Measurements from ENCODE around the gene PLCH1. TPM values are rescaled to one million over a fixed set of nuclear protein-coding genes. Genes with fewer than 3 reads are reported as not detected.

Gene PLCH1
- total RNA-seq, 1 experiment from 2014 or later: 1.4 TPM

DNA sequence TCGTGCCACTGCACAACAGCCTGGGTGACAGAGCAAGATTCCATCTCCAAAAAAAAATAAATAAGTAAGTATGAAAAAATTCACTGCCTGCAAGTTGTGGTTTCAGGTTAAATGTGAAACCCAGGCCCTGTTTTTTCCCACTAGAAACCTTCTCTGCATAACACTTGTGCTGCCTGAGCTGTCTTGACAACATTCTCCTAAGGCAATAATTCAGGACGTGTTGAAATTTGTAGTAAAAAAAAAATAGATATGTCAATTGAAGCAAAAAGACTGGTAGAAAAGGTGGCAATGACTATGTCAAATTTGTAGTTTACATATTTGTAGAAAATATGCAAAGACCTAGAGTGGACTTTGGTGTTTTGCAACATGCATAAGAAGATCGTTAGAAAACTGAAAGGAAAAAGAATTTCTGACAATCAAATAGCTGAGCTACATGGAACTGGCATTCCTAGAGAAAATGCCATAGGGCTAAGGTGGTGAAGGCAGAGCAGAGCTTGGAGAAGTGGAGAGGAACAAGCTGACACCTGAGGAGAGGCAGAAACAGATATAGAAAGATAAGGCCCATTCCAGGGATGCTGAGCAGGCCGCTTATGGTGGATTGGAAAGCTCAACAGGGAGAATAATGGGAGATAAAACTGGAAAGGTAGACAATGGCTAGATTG, 150.2 kb downstream of the PLCH1 start:
- H3K4me2 ChIP-seq: no peak overlapping the region
- BruUV-seq (replicated peaks): no TSS peak
- POLR2A ChIA-PET (ENCODE audit: unreplicated experiment): no interaction called here
- no peak overlapping the region for H3K4me3 ChIP-seq
- no peaks in the 10 kb centered on the region for H3F3A ChIP-seq (ENCODE audit: insufficient read depth, low read depth)
- no peaks in the 10 kb centered on the region for H3K9me2 ChIP-seq (ENCODE audit: insufficient read depth)
- no peaks in the 10 kb centered on the region for H3K9me3 ChIP-seq (ENCODE audit: insufficient read depth, low read depth)
- H3K4me1 ChIP-seq (replicated peaks; ENCODE audit: insufficient read depth): no peaks in the 10 kb centered on the region
- H4K20me1 ChIP-seq (ENCODE audit: insufficient read depth): no peaks in the 10 kb centered on the region
- no peaks in the 10 kb centered on the region for H3K36me3 ChIP-seq (ENCODE audit: low read depth)
- TF ChIP-seq, protein P1, sequence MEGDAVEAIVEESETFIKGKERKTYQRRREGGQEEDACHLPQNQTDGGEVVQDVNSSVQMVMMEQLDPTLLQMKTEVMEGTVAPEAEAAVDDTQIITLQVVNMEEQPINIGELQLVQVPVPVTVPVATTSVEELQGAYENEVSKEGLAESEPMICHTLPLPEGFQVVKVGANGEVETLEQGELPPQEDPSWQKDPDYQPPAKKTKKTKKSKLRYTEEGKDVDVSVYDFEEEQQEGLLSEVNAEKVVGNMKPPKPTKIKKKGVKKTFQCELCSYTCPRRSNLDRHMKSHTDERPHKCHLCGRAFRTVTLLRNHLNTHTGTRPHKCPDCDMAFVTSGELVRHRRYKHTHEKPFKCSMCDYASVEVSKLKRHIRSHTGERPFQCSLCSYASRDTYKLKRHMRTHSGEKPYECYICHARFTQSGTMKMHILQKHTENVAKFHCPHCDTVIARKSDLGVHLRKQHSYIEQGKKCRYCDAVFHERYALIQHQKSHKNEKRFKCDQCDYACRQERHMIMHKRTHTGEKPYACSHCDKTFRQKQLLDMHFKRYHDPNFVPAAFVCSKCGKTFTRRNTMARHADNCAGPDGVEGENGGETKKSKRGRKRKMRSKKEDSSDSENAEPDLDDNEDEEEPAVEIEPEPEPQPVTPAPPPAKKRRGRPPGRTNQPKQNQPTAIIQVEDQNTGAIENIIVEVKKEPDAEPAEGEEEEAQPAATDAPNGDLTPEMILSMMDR (conservative IDR thresholded peaks at IDR 0.05): no peak
- no peak for TF ChIP-seq EZH2 (IDR thresholded peaks at IDR 0.05; ENCODE audit: low read depth)
- DNase-seq: no peak
- no peak overlapping the region for H3K27ac ChIP-seq
- H3K27me3 ChIP-seq (ENCODE audit: insufficient read depth, low read depth): no peaks in the 10 kb centered on the region
- no peak overlapping the region for H2AFZ ChIP-seq
- intact Hi-C loops (cut with micrococcal nuclease; ENCODE audit: unreplicated experiment): no loop called here
- CTCF ChIA-PET: no interaction called here
- H3K79me2 ChIP-seq (ENCODE audit: low read depth): no peaks in the 10 kb centered on the region

DNA sequence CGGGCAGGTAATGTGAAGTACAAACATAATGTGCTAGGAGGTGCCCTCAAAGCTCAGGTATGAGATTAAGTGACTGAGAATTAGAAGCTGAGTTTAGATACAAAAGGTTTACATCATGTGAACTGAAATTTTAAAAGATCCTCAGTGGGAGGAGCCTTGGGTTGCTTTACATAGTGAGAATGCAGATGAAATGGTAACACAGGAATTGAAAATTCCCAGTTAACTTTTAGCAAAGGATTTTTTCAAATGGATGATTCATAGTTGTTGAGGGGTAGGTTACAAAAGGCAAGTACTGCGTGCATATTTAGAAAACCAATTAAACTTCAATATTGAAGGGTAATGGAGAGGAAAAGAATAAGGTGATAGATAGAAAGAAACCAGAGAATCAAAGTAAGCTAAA, 157.3 kb downstream of the PLCH1 start:
- H3K9me2 ChIP-seq (ENCODE audit: insufficient read depth): no peaks in the 10 kb centered on the region
- no peak overlapping the region for H3K27ac ChIP-seq
- no peak overlapping the region for H3K4me3 ChIP-seq
- no peak for DNase-seq
- H2AFZ ChIP-seq: no peak overlapping the region
- H4K20me1 ChIP-seq (ENCODE audit: insufficient read depth): no peaks in the 10 kb centered on the region
- H3K4me1 ChIP-seq (replicated peaks; ENCODE audit: insufficient read depth): no peaks in the 10 kb centered on the region
- POLR2A ChIA-PET (ENCODE audit: unreplicated experiment): no interaction called here
- no peak for TF ChIP-seq EZH2 (IDR thresholded peaks at IDR 0.05; ENCODE audit: low read depth)
- TF ChIP-seq, protein P1 (conservative IDR thresholded peaks at IDR 0.05): no peak
- no peaks in the 10 kb centered on the region for H3K9me3 ChIP-seq (ENCODE audit: insufficient read depth, low read depth)
- intact Hi-C loops (cut with micrococcal nuclease; ENCODE audit: unreplicated experiment): no loop called here
- no peaks in the 10 kb centered on the region for H3K36me3 ChIP-seq (ENCODE audit: low read depth)
- CTCF ChIA-PET: no interaction called here
- no TSS peak for BruUV-seq (replicated peaks)
- no peak overlapping the region for H3K4me2 ChIP-seq
- H3K27me3 ChIP-seq (ENCODE audit: insufficient read depth, low read depth): no peaks in the 10 kb centered on the region
- no peaks in the 10 kb centered on the region for H3F3A ChIP-seq (ENCODE audit: insufficient read depth, low read depth)
- no peaks in the 10 kb centered on the region for H3K79me2 ChIP-seq (ENCODE audit: low read depth)

DNA sequence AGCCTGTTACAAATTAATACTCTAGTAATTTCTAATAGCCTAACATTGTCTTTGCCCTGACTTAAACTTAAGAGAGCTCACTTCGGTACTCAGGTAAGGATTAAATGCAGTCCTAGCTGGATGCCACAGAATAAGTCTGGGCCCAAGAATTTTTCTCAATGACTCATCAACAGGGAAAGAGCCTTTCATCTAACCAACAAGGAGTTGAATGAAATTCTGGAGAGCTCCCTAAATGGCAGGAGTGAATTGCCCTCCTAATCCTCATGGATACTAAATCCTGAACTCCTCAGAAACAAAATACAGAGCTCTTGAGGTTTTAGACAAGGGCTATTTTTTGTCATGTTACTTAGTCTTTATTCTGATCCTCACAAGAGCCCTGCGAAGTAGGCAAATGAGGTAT, 159.5 kb downstream of the PLCH1 start:
- H3K27me3 ChIP-seq (ENCODE audit: insufficient read depth, low read depth): no peaks in the 10 kb centered on the region
- no peaks in the 10 kb centered on the region for H4K20me1 ChIP-seq (ENCODE audit: insufficient read depth)
- no peaks in the 10 kb centered on the region for H3K79me2 ChIP-seq (ENCODE audit: low read depth)
- H3K4me2 ChIP-seq: no peak overlapping the region
- no peaks in the 10 kb centered on the region for H3K4me1 ChIP-seq (replicated peaks; ENCODE audit: insufficient read depth)
- H3F3A ChIP-seq (ENCODE audit: insufficient read depth, low read depth): no peaks in the 10 kb centered on the region
- ChIA-PET CTCF (interaction anchor here (0.5 kb wide), 1 partner anchor 921 kb away, joined by 3 read pairs; no protein-coding TSS in a partner anchor), POLR2A (ENCODE audit: unreplicated experiment) (interaction anchor here (0.5 kb wide), 1 partner anchor 136 kb away, joined by 5 read pairs; no protein-coding TSS in a partner anchor)
- H3K4me3 ChIP-seq: no peak overlapping the region
- no peaks in the 10 kb centered on the region for H3K9me3 ChIP-seq (ENCODE audit: insufficient read depth, low read depth)
- no peak for TF ChIP-seq EZH2 (IDR thresholded peaks at IDR 0.05; ENCODE audit: low read depth)
- TF ChIP-seq, protein P1 (conservative IDR thresholded peaks at IDR 0.05): no peak
- intact Hi-C loops (cut with micrococcal nuclease; ENCODE audit: unreplicated experiment): no loop called here
- H3K36me3 ChIP-seq (ENCODE audit: low read depth): no peaks in the 10 kb centered on the region
- H3K9me2 ChIP-seq (ENCODE audit: insufficient read depth): no peaks in the 10 kb centered on the region
- no peak for DNase-seq
- H2AFZ ChIP-seq: no peak overlapping the region
- no peak overlapping the region for H3K27ac ChIP-seq
- no TSS peak for BruUV-seq (replicated peaks)
